Skeletal muscle cell (primary cell): ENCODE measurements around the gene BAZ1A.
"Not testable (repeated sequence)": the region's sequence is repeated elsewhere in the genome, so short reads cannot be mapped to it uniquely, and the experiment has no call there.

Source experiments
- DNase-seq: peaks from one replicate; pipeline ENCODE4 v3.0.0-alpha.2; 2010; ENCODE audit warnings: low read depth
- H3K4me3 ChIP-seq: 2 replicates; pipeline ENCODE4 v1.5.1; 2011; ENCODE audit warnings: low read depth, mild to moderate bottlenecking, control low read depth, low read length, moderate library complexity

BAZ1A gene

GRCh38 chr14:34737079-34737478, 138.1 kb downstream of the BAZ1A start:
- not testable (repeated sequence) for H3K4me3 ChIP-seq, DNase-seq

GRCh38 chr14:34733245-34733644, 141.9 kb downstream of the BAZ1A start:
- DNase-seq = no peak
- H3K4me3 ChIP-seq = no peak overlapping the region

- DNase-seq = no peak
Measured at GRCh38 chr14:34732802-34733201, 142.4 kb downstream of the BAZ1A start.

GRCh38 chr14:34723867-34724266, 151.3 kb downstream of the BAZ1A start:
- DNase-seq = no peak
- no peak overlapping the region for H3K4me3 ChIP-seq

More at GRCh38 chr14:34732802-34733201, 142.4 kb downstream of the BAZ1A start:
- H3K4me3 ChIP-seq = no peak overlapping the region

- H3K4me3 ChIP-seq = no peak overlapping the region
- DNase-seq = no peak
Measured at GRCh38 chr14:34722723-34723545, 152.2 kb downstream of the BAZ1A start.

GRCh38 chr14:34721129-34721528, 154.0 kb downstream of the BAZ1A start:
- H3K4me3 ChIP-seq = no peak overlapping the region
- DNase-seq = no peak

- no peak for DNase-seq
- H3K4me3 ChIP-seq = no peak overlapping the region
Measured at GRCh38 chr14:34718750-34719304, 156.3 kb downstream of the BAZ1A start.

GRCh38 chr14:34715127-34715863, 159.9 kb downstream of the BAZ1A start:
- peak overlapping the region; percentile 79 for H3K4me3 ChIP-seq
- no peak for DNase-seq

- peak within 1 kb of the TSS; percentile 79 for H3K4me3 ChIP-seq
- DNase-seq = no peak
Measured at GRCh38 chr14:34714320-34715126, 160.6 kb downstream of the BAZ1A start, which contains the start of gene CFL2. CFL2 (minus strand) TSS chr14:34714593; CDS start chr14:34714540, 53 bp downstream.

- peak overlapping the region; percentile 79 for H3K4me3 ChIP-seq
- DNase-seq = peak; percentile 62
Measured at GRCh38 chr14:34713681-34714319, 161.4 kb downstream of the BAZ1A start.

GRCh38 chr14:34713122-34713680, 162.0 kb downstream of the BAZ1A start:
- no peak for DNase-seq
- H3K4me3 ChIP-seq = peak overlapping the region; percentile 79

- no peak for DNase-seq
- H3K4me3 ChIP-seq = peak overlapping the region; percentile 79
Measured at GRCh38 chr14:34711796-34712712, 163.1 kb downstream of the BAZ1A start.

- no peak overlapping the region for H3K4me3 ChIP-seq
Measured at GRCh38 chr14:34711169-34711568, 164.0 kb downstream of the BAZ1A start.

GRCh38 chr14:34710744-34711143, 164.4 kb downstream of the BAZ1A start:
- no peak for DNase-seq
- H3K4me3 ChIP-seq = no peak overlapping the region

More at GRCh38 chr14:34711169-34711568, 164.0 kb downstream of the BAZ1A start:
- DNase-seq = peak; percentile 90

GRCh38 chr14:34710006-34710405, 165.2 kb downstream of the BAZ1A start:
- no peak for DNase-seq
- no peak overlapping the region for H3K4me3 ChIP-seq

GRCh38 chr14:34707722-34708121, 167.4 kb downstream of the BAZ1A start:
- no peak overlapping the region for H3K4me3 ChIP-seq
- no peak for DNase-seq
